Epithelial cell of proximal tubule (primary cell): ENCODE measurements around the gene APOB. TPM values are rescaled to one million over a fixed set of nuclear protein-coding genes. Genes with fewer than 3 reads are reported as not detected.

Source experiments
- DNase-seq: peaks from one replicate; pipeline ENCODE4 v3.0.0-alpha.2; 2011; ENCODE audit warnings: low read depth
- H3K4me3 ChIP-seq: 2 replicates; pipeline ENCODE4 v1.5.1; 2011; ENCODE audit warnings: low read depth, mild to moderate bottlenecking, low read length
- CTCF ChIP-seq: conservative IDR thresholded peaks from 2 replicates; pipeline ENCODE4 v1.5.1; 2012; ENCODE audit warnings: low read depth, mild to moderate bottlenecking, low read length
- total RNA-seq: library from RNA; depleted of rRNA; stranded (reverse); fragments of >200 nt; gene quantifications from 2 replicates; pipeline ENCODE4 v1.2.3, GENCODE V29; 2015

The APOB gene
- total RNA-seq, 1 donor from 2014 or later = not detected

- no peak overlapping the region for H3K4me3 ChIP-seq
- no peak for TF ChIP-seq CTCF
- DNase-seq = no peak
These were observed 71.8 kb downstream of the APOB start for GRCh38 chr2:20972110-20972509.

- no peak for DNase-seq
- TF ChIP-seq CTCF = no peak
- no peak overlapping the region for H3K4me3 ChIP-seq
These were observed 73.8 kb downstream of the APOB start for GRCh38 chr2:20970068-20970467.

- no peak for TF ChIP-seq CTCF
- no peak overlapping the region for H3K4me3 ChIP-seq
- no peak for DNase-seq
These were observed 77.7 kb downstream of the APOB start for GRCh38 chr2:20966061-20966595.

- no peak for TF ChIP-seq CTCF
- no peak for DNase-seq
- H3K4me3 ChIP-seq = no peak overlapping the region
These were observed 78.7 kb downstream of the APOB start for GRCh38 chr2:20965221-20965620.

- no peak for DNase-seq
- no peak for TF ChIP-seq CTCF
- H3K4me3 ChIP-seq = no peak overlapping the region
These were observed 80.0 kb downstream of the APOB start for GRCh38 chr2:20963867-20964266.

- peak; percentile 12 for DNase-seq
- no peak overlapping the region for H3K4me3 ChIP-seq
- peak; percentile 93 for TF ChIP-seq CTCF
These were observed 80.8 kb downstream of the APOB start for GRCh38 chr2:20962939-20963557.

GRCh38 chr2:20961858-20962257 lies 82.0 kb downstream of the APOB start:
- TF ChIP-seq CTCF = no peak
- H3K4me3 ChIP-seq = no peak overlapping the region
- no peak for DNase-seq
